Ascending aorta (tissue), 2 donors: ENCODE results near the gene R3HDM2. TPM values are rescaled to one million over a fixed set of nuclear protein-coding genes. Genes with fewer than 3 reads are reported as not detected.
A peak's percentile ranks its signal among the peaks of the same experiment; 100 is the strongest.

Experiments
- DNase-seq, 2 donors: peaks; one replicate each; pipeline ENCODE4 v3.0.0-alpha.2; 2019; ENCODE audit warnings: low spot score in 2 of 2
- H3K27ac ChIP-seq, 2 donors: fragments of 200-600 bp; sonication (generic); one replicate each; pipeline ENCODE4 v1.5.1; 2016 to 2017; ENCODE audit warnings: mild to moderate bottlenecking in 1 of 2
- H3K27me3 ChIP-seq: fragments of 200-600 bp; sonication (generic); one replicate; pipeline ENCODE4 v1.5.1; 2017
- H3K36me3 ChIP-seq, 2 donors: fragments of 200-600 bp; sonication (generic); one replicate each; pipeline ENCODE4 v1.5.1; 2016
- H3K4me1 ChIP-seq, 2 donors: fragments of 200-600 bp; sonication (generic); one replicate each; pipeline ENCODE4 v1.5.1; 2016 to 2017; ENCODE audit warnings: mild to moderate bottlenecking in 1 of 2
- H3K4me3 ChIP-seq, 2 donors: fragments of 200-600 bp; sonication (generic); one replicate each; pipeline ENCODE4 v1.5.1; 2016 to 2017; ENCODE audit warnings: mild to moderate bottlenecking in 1 of 2
- H3K9me3 ChIP-seq, 2 donors: fragments of 200-600 bp; sonication (generic); one replicate each; pipeline ENCODE4 v1.5.1; 2016
- CTCF ChIP-seq, 3 experiments: fragments of 200-600 bp in 2 of 3; fragments of 450-650 bp in 1 of 3; sonication (generic) in 2 of 3; IDR thresholded peaks; one replicate each; pipeline ENCODE4 v1.5.1; 2016 to 2019; ENCODE audit warnings: antibody characterized with exemption in 3 of 3, mild to moderate bottlenecking in 1 of 3, moderate library complexity in 1 of 3
- intact Hi-C: fragments of 100-400 bp; cut with DNase I; formaldehyde crosslinking; loops from one replicate; pipeline ENCODE4 v1.15.1; 2023
- total RNA-seq: library from RNA; depleted of rRNA; stranded (reverse); fragments of >200 nt; gene quantifications from one replicate; pipeline ENCODE4 v1.1.0, GENCODE V29; 2016

R3HDM2 gene
- total RNA-seq, 1 donor from 2014 or later, result 49.5 TPM

DNA sequence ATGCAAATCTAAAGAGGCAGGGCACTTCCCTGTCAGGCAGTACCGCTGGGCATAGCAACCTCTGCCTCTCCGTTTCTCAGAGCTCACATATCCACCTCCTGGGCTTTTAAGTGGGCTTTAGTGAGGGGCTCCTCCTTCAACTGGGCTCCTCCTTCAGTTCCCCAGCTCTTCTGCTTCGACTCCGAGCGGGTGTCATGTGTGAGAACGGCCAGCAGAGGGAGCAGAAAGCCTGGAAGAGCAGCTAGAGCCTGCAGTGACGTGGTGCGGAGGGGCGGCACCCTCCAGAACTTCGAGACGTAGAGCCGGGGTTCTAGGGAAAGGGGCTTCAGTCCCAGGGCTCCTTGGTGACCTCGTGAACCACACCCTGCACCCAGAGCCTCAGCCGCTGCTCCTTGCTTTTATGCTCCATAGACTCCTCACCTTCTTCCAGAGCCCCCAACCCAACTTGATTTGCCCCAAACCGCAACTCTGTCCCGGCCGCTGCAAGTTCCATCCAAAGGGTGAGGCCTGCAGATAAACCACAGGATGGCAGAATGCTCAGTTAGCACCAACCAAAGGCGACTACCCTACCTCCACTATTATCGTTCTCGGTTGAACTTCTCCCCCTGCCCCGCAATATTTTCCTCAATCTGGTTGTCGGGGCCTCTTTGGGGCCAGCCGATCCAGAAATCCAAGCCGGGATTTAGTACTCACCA lies 28.4 kb upstream of the R3HDM2 start:
- Histone ChIP-seq H3K9me3 (no peaks in the 10 kb centered on the region), H3K27me3 (no peaks in the 10 kb centered on the region), H3K36me3 (no peaks in the 10 kb centered on the region), H3K27ac (peak overlapping the region; percentile 59 to 84), H3K4me3 (peak overlapping the region; percentile 71 to 89), H3K4me1 (peaks cover 3 to 30% of the 10 kb centered on the region in 2 donors)
- intact Hi-C loops, result no loop called here
- DNase-seq, result peak; percentile 76 to 98
- peak; percentile 94 to 97 (median 95) for TF ChIP-seq CTCF (IDR thresholded peaks at IDR 0.05)

DNA sequence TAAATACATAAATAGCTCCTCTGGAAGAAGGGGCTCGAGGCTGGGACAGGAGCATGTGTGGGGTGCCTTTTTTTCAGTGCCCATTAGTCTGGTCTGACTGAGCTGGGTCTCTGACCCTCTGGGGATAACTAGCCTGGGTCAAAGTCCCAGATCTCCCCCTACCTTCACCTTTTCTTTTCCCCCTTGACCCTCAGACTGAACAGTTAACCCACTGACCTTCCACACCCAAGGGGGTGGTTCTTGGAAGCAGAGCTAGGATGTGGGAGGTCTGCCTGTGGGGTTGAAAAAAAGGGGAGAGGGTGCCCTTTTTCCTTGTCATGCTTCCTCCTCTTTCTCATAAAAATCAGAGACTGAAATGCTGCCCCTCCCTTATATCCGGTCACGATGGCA lies 27.8 kb upstream of the R3HDM2 start:
- Histone ChIP-seq H3K9me3 (no peaks in the 10 kb centered on the region), H3K27me3 (no peaks in the 10 kb centered on the region), H3K27ac (peak overlapping the region; percentile 59 to 84), H3K4me3 (peak overlapping the region; percentile 71 to 89), H3K36me3 (no peaks in the 10 kb centered on the region), H3K4me1 (peaks cover 3 to 30% of the 10 kb centered on the region in 2 donors)
- intact Hi-C loops, result no loop called here
- DNase-seq, result no peak
- TF ChIP-seq CTCF (IDR thresholded peaks at IDR 0.05), result no peak

GRCh38 chr12:57456737-57457490 lies 26.1 kb upstream of the R3HDM2 start:
- Histone ChIP-seq H3K9me3 (no peaks in the 10 kb centered on the region), H3K36me3 (no peaks in the 10 kb centered on the region), H3K4me3 (no peak overlapping the region), H3K27me3 (no peaks in the 10 kb centered on the region), H3K27ac (no peak overlapping the region), H3K4me1 (peaks cover 3 to 30% of the 10 kb centered on the region in 2 donors)
- TF ChIP-seq CTCF (IDR thresholded peaks at IDR 0.05), result no peak
- intact Hi-C loops, result no loop called here
- DNase-seq, result no peak

DNA sequence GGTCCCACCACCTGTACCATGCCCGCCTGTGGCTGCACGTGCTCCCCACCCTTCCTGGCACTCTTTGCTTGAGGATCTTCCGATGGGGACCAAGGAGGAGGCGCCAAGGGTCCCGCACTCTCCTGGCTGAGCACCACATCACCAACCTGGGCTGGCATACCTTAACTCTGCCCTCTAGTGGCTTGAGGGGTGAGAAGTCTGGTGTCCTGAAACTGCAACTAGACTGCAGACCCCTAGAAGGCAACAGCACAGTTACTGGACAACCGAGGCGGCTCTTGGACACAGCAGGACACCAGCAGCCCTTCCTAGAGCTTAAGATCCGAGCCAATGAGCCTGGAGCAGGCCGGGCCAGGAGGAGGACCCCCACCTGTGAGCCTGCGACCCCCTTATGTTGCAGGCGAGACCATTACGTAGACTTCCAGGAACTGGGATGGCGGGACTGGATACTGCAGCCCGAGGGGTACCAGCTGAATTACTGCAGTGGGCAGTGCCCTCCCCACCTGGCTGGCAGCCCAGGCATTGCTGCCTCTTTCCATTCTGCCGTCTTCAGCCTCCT lies 25.4 kb upstream of the R3HDM2 start:
- DNase-seq, result no peak
- Histone ChIP-seq H3K9me3 (no peaks in the 10 kb centered on the region), H3K4me3 (no peak overlapping the region), H3K4me1 (peaks cover 3 to 36% of the 10 kb centered on the region in 2 donors), H3K36me3 (no peaks in the 10 kb centered on the region), H3K27me3 (no peaks in the 10 kb centered on the region), H3K27ac (no peak overlapping the region)
- intact Hi-C loops, result no loop called here
- peak in 2 of 3 experiments; percentile 45 to 52 for TF ChIP-seq CTCF (IDR thresholded peaks at IDR 0.05)

DNA sequence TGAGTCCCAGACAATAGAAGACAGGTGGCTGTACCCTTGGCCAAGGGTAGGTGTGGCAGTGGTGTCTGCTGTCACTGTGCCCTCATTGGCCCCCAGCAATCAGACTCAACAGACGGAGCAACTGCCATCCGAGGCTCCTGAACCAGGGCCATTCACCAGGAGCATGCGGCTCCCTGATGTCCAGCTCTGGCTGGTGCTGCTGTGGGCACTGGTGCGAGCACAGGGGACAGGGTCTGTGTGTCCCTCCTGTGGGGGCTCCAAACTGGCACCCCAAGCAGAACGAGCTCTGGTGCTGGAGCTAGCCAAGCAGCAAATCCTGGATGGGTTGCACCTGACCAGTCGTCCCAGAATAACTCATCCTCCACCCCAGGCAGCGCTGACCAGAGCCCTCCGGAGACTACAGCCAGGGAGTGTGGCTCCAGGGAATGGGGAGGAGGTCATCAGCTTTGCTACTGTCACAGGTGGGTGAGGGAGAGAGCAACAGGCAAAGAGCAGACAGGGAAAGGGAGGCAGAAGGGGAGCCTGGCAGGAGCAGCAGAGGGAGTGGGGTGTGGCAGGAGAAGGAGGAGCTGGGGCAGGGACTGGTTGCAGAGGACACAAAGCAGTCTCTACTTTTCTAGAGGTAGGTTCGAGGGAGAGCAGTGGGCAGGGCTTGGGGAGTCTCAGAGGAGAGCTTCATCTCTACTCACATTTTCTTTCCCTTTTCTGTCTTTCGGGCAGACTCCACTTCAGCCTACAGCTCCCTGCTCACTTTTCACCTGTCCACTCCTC lies 24.7 kb upstream of the R3HDM2 start:
- no peaks in the 10 kb centered on the region for H3K9me3 ChIP-seq
- DNase-seq, result no peak
- H3K4me3 ChIP-seq, result no peak overlapping the region
- no peak for TF ChIP-seq CTCF (IDR thresholded peaks at IDR 0.05)
- H3K27ac ChIP-seq, result no peak overlapping the region
- H3K36me3 ChIP-seq, result no peaks in the 10 kb centered on the region
- H3K4me1 ChIP-seq, result peaks cover 0 to 31% of the 10 kb centered on the region in 2 donors
- intact Hi-C loops, result no loop called here
- no peaks in the 10 kb centered on the region for H3K27me3 ChIP-seq
